SK-N-SH treated with all-trans-retinoic acid at 6 μM for 48 hours (cell line): ENCODE data around the gene HTD2.

Source experiments
- CSDC2 ChIP-seq: fragments of 250-450 bp; sonication (Bioruptor Pico); IDR thresholded peaks from 2 replicates; pipeline ENCODE4 v1.5.0; 2020; ENCODE audit warnings: mild to moderate bottlenecking, moderate library complexity
- ESRRG ChIP-seq: fragments of 250-450 bp; sonication (Bioruptor Pico); IDR thresholded peaks from 2 replicates; pipeline ENCODE4 v1.6.1; 2021; ENCODE audit warnings: mild to moderate bottlenecking
- RARB ChIP-seq: fragments of 250-450 bp; sonication (Bioruptor Pico); IDR thresholded peaks from 2 replicates; pipeline ENCODE4 v1.8.0; 2021; ENCODE audit warnings: mild to moderate bottlenecking, moderate library complexity
- ZFP3 ChIP-seq: fragments of 250-450 bp; sonication (Bioruptor Pico); IDR thresholded peaks from 2 replicates; pipeline ENCODE4 v1.5.0; 2020; ENCODE audit warnings: mild to moderate bottlenecking, moderate library complexity
- ZNF565 ChIP-seq: fragments of 450-650 bp; formaldehyde crosslinking; conservative IDR thresholded peaks from 2 replicates; pipeline ENCODE4 v1.5.0; 2020; ENCODE audit warnings: low read depth, mild to moderate bottlenecking, moderate library complexity
- TF ChIP-seq, protein P1 (sequence below): fragments of 250-450 bp; sonication (Bioruptor Pico); IDR thresholded peaks from 2 replicates; pipeline ENCODE4 v1.8.0; 2020; ENCODE audit warnings: mild to moderate bottlenecking, moderate library complexity, borderline replicate concordance

- TF ChIP-seq, protein P1, sequence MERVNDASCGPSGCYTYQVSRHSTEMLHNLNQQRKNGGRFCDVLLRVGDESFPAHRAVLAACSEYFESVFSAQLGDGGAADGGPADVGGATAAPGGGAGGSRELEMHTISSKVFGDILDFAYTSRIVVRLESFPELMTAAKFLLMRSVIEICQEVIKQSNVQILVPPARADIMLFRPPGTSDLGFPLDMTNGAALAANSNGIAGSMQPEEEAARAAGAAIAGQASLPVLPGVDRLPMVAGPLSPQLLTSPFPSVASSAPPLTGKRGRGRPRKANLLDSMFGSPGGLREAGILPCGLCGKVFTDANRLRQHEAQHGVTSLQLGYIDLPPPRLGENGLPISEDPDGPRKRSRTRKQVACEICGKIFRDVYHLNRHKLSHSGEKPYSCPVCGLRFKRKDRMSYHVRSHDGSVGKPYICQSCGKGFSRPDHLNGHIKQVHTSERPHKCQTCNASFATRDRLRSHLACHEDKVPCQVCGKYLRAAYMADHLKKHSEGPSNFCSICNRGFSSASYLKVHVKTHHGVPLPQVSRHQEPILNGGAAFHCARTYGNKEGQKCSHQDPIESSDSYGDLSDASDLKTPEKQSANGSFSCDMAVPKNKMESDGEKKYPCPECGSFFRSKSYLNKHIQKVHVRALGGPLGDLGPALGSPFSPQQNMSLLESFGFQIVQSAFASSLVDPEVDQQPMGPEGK (CRISPR knock-in tag), result no peak
- TF ChIP-seq ZNF565 (CRISPR knock-in tag) (no peak), CSDC2 (CRISPR knock-in tag) (no peak), ZFP3 (CRISPR knock-in tag) (no peak), RARB (CRISPR knock-in tag) (no peak), ESRRG (CRISPR knock-in tag) (no peak)
Observed at GRCh38 chr3:58274027-58274614, 32.2 kb upstream of the HTD2 start.
